GDM1 (cell line): ENCODE measurements around the gene SPOCK1.
"Not testable (repeated sequence)": the region's sequence is repeated elsewhere in the genome, so short reads cannot be mapped to it uniquely, and the experiment has no call there.

Experiments used
- DNase-seq: peaks from one replicate; lab custom pipeline; 2025; lab: John Stamatoyannopoulos, UW

Gene SPOCK1

DNA sequence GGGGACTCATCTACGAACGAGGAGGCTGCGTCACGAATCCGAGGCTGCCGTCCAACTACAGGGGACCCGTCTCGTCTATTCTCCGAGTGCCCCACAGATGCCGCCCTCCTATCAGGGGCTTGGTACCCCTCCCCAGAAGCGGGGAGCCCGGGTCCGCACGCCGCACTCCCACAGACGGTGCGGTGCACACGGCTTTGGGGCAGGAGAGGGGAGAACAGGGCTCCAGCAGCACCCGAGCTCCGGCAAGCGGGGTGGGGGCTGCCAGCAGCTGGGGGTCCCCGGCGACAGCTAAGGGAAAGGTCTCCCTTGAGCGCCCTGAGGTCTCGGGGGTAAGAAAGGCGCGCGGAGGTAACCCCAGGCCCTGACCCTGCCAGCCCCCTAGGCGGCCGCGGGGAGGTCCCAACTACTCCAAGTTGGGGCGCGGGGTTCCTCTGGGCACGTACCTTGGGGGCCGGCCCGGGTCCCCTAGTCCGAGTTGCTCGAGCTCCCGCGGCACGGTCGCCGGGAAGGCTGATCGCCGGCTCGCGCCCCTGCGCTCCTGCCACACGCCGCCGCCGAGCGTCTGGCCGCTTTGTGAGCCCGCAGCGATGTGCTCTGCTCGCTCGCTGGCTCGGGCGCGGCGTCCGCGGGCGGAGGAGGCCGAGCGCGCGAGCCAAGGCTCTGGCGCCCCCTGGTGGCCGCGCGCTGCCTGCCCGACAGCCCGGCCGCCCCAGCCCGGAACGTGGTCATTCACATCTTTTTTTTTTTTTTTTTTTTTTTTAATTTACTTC lies at the start of gene SPOCK1:
SPOCK1 (minus strand) TSS at position 591 of the 770 bp plus-strand sequence.
- DNase-seq: peak; percentile 60

DNA sequence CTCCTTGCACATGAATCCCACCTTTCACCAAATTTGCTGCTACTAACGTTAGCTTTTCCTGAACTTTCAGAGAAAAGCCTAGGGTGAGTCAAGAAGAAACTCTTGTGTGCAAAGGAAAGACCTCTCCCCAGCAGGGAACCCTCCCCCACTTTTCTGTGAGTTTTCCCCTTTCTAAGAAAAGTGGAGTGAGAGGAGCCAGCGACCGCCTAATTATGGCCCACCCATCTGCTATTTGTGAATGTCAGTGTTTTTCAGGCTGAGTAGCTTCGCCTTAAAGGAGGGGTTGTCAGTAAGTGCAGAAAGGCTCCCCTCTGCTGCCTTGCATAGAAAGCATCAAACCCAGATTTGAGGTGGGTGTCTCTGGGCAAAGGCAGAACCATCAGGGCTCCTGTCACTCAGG lies 46.8 kb upstream of the SPOCK1 start:
- no peak for DNase-seq

DNA sequence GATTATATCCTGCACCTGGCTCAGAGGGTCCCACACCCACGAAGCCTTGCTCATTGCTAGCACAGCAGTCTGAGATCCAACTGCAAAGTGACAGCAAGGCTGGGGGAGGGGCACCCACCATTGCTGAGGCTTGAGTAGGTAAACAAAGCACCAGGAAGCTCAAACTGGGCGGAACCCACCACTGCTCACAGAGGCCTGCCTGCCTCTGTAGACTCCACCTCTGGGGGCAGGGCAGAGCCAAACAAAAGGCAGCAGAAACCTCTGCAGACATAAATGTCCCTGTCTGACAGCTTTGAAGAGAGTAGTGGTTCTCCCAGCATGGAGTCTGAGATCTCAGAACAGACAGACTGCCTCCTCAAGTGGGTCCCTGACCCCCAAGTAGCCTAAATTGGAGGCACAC lies 36.3 kb upstream of the SPOCK1 start:
- not testable (repeated sequence) for DNase-seq

DNA sequence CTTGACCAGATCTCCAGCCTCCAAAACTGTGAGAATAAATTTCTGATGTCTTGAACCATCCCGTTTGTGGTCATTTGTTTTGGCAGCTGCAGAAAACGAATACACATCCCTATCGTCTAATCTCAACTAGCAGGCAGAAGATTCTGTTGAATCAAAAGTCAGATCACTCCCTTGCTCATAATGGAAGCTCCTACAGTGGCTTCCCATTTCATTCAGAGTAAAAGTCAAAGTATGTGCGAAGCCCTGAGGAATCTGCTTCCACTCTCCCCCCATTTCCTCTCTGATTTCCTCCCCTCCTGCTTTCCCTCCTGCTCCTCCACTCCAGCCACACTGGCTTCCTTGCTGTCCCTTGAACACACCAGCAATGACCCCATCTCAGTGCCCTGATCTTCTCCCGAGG lies 34.8 kb upstream of the SPOCK1 start:
- DNase-seq: no peak

DNA sequence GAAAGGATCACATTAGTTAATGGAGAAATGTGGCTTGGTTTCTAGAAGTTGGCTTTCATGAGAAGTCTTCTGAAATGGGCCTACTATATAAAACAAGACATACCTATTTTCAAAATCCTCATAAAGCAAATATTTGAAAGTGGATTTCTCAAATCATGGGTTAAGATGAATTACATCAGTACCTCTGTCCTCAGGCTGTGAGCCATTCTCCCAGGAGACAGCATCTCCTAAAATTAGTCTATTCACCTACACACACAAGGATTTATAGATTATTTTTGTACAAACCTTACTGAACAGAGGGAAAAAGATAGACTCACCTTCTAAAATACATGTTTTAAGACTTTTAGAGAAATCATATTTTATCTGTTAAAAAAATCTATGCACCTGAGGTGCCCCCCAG lies 32.1 kb upstream of the SPOCK1 start:
- no peak for DNase-seq

DNA sequence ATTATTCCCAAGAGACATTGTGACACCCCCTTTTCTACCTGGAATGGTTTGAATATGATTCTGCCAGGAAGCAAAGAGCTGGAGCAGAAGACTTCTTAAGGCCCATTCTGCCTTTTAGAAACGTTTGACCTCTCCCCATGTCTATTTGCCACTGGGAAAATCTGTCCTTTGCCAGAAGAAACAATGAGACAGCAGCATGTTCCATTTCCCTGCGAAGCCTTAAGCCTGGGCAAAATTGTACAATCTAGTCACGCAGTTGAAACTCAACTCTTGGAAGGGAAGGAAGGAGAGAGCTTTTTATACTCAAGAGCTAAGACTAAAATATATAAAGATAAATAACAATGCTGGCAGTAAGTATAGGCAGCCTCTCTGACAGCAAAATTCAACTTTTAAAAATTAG lies 22.1 kb upstream of the SPOCK1 start:
- no peak for DNase-seq

DNA sequence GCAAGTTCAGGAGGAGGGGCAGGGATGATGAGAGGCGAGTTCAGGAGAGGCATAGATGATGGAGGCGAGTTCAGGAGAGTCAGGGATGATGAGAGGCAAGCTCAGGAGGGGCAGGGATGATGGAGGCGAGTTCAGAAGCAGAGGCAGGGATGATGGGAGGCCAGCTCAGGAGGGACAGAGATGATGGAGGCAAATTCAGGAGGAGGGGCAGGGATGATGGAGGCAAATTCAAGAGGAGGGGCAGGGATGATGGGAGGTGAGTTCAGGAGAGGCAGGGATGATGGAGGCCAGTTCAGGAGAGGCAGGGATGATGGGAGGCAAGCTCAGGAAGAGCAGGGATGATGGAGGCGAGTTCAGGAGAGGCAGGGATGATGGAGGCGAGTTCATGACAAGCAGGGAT lies 17.8 kb upstream of the SPOCK1 start:
- DNase-seq: no peak

DNA sequence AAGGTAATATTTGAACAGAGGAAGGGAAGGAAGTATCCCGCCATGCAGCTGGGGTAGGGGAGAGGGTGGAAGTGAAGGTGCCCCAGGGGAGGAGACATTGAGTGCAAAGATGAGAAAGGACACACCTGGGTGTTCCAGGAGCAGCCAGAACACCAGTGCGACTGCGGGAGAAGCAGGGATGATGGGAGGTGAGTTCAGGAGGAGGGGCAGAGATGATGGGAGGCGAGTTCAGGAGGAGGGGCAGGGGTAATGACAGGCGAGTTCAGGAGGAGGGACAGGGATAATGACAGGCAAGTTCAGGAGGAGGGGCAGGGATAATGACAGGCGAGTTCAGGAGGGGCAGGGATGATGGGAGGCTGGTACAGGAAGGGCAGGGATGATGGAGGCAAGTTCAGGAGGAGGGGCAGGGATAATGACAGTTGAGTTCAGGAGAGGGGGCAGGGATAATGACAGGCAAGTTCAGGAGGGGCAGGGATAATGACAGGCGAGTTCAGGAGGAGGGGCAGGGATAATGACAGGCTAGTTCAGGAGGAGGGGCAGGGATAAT lies 17.2 kb upstream of the SPOCK1 start:
- no peak for DNase-seq

DNA sequence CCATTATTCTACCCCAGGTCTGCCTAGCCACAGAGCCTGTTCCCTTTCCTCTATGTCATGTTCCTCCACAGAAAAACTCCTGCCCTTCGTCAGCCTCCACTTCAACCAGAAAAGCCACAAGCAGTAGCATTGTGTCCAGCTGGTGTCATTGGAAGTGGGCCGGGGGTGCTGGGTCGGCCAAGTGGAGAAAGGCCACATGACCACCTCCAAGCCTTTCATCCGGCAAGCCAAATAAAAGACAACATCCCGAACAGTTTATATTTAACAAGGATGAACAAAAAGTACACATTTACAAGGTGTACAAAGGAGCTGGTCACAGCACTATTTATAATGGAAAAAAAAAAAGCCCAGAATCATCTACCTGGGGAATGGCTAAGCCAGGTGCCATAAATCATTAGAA lies 16.1 kb upstream of the SPOCK1 start:
- no peak for DNase-seq

DNA sequence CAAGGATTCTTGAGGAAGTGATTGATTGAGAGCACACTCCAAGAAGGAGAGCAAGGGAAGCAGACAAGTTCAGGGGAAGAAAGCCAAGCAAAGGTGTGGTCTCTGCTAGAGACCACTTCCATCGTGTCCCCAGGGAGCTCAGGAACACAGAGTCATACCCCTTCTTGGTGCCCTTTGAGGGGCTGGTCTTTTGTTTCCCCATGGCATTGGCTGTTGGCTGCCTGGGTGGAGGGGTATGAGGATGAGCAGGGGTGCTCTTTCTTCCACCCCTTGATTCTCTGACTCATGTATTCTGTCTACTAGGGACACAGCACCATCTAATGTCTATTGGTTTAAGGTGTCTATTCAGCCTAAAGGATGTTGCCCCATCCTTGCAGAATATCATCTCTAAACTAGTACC lies 11.5 kb upstream of the SPOCK1 start:
- DNase-seq: no peak

DNA sequence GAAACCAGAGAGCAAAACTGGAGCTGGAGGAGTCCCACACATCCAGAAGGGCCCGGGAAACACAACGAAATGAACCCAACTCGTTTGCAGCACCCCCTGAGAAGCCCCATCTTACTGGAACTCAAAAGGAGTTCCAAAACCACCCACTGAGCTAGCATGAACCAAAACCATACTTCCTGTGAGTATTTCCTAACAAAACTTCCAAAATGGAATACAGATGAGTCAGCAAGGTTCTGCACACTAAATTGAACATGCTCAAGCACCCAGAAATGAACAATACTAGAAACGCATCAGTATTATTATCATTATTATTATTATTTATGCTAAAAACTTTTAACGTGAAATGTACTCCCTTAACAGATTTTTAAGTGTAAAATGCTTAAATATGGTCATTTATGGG lies 8.0 kb upstream of the SPOCK1 start:
- DNase-seq: no peak

DNA sequence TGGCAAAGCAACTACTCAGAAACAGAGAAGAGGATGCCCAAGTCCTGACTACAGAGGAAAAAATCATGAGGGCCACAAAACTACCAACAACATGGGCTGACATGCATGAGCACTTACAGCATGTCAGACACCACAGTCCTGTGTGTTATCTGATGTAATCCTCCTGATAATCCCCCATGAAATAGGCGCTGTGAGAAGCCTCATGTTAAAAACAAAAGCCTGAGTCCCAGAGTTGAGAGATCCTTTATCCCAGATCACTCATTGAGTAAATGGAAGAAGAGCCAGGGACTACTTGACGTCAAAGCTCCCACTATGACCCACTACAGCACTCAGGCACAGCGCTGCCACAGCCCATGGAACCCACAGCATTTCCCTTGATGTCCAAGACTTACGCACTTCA lies 7.2 kb upstream of the SPOCK1 start:
- DNase-seq: no peak

DNA sequence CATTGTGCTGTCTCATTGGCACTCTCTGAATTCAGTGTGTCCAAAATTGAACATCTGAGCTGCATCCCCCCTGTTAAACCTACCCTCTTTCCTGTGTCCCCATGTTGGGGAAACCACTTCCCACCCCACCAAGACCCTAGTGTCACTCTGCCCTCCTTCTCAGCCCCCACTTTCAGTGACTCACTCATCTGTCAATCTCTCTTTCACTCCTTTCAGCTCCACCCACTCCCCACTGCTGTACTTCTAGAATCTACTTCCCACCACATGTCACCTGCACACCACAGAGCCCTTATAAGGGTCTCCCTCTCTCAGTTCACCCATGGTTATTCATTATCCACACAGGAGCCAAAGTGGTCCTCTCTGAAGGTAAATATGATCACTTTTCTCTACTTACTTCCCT lies 5.8 kb upstream of the SPOCK1 start:
- DNase-seq: no peak

DNA sequence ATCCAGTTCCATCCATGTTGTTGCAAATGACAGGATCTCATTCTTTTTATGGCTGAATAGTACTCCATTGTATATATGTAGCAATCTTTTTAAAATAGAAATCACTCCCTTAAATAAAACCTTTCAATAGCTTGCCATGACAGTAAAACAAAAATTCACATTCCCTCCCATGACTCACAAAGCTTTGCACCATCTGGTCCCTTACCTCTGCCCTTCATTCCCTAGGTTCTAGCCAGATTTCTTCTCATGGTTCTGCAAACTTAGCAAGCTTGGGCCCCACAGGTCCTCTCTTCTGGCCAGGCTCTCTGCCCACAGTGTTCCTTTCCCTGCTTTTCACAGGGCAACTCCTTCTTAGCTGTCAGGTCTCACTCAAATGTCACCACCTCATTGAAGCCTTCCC lies 4.3 kb upstream of the SPOCK1 start:
- no peak for DNase-seq

DNA sequence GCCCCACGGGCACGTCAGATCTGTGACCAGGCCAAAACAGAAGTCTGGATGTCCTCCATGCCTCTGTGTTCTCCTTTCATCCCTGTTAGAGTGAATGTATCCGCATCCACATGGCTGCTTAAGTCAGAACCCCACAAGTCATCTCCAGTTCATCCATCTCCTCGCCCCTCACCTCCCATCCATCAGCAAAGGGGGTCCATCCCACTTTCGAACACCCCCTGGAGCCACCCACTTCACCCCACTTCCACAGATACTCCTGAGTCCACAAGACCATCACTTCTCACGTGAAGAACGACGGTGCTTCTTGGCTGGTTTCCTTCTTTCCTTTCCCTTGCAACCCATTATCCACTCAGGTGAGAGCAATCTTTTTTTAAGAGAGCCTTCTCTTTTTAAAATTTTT lies 3.5 kb upstream of the SPOCK1 start:
- no peak for DNase-seq

DNA sequence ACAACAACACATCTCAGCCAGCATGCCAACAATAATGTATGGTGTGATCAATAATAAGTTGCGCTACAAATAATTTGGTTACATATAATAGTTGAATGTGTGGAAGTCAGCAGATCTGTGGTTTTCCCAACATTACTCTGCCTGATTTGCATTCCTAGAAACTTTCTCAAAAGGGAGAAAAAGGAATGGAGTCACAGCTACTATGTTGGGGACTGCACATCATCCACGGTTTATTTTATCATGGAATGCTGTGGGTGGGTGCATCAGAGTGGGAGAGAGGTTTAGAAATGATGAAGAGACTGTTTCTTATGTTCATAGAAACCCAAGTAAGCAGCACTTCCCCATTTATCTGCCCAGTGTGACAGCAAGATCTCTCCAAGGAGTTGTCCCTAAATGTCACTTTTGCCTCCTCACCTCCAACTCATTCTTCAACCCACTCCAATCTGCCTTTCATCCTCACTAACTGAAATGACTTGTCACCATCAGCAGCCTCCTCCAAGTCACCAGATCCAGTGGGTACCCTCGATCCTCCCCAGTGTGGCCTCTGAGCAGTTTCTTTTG lies 2.8 kb upstream of the SPOCK1 start:
- no peak for DNase-seq

DNA sequence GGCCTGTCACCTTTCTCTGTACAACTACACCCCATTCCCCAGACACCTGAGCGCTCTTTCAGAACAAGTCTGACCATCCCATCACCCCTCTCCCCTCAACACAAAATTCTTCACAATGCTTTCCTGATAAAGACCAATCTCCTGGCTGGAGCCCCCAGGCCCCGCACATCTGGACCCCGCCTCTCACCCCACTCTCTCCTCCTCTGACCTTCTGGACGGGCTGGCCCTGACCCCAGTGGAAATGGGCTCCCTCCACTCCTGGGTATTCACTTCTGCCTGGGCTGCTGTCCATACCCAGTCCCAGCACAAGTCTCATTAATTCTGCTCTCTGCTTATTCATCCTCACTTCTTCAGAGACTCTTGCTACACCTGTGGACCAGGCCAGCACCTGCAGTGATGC lies 2.1 kb upstream of the SPOCK1 start:
- no peak for DNase-seq

DNA sequence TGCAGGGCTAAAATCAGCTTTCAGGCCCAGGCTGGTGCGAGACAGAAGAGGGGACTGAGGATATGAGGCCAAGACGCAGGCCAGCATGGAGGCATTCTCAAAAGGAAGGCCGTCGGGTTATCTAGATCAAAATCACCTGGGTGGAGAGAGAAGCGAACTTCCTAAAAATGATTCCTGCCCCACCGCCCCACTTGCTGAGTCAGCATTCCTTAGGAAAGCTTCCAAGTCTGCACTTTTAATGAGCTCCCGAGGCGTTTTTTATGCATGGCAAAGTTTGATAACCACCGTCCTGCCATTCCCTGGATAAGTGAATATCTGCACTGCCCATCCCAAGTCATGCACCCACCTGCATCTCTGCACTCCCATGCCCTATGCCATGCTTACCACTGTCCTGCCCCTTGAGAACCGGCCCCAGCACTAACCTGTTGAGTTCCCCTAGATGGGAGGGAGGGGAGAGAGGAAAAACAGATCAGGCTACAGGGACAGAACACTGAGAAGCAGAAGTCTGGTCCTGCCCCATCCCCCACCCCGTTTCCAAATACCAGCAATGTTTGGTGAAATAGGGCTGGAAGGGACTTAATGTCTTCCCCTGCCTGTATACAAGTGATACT lies 1.6 kb upstream of the SPOCK1 start:
- no peak for DNase-seq

DNA sequence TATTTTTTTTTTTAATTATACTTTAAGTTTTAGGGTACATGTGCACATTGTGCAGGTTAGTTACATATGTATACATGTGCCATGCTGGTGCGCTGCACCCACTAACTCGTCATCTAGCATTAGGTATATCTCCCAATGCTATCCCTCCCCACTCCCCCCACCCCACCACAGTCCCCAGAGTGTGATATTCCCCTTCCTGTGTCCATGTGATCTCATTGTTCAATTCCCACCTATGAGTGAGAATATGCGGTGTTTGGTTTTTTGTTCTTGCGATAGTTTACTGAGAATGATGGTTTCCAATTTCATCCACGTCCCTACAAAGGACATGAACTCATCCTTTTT lies 351 bp upstream of the SPOCK1 start:
- not testable (repeated sequence) for DNase-seq

DNA sequence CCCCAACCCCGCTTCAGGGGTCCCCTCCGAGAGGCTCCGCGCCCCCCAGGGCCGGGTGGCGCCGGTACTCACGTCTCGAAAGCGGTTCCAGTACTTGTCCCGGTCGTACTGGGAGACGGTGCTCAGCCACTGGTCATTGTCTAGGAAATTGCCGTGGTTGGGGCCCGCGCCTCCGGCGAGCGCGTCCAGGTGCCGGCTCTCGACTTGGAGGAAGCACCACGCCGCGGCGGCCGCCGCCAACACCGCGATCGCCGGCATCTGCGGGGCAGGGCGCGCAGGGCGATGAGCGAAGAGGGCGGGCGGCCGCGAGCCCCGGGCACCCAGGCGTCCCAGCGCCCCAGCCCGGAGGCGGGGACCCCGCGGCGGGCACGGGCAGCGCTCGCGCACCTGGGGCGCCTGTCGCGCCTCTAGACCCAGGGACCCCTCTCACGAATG lies 808 bp downstream of the SPOCK1 start:
- DNase-seq: no peak

DNA sequence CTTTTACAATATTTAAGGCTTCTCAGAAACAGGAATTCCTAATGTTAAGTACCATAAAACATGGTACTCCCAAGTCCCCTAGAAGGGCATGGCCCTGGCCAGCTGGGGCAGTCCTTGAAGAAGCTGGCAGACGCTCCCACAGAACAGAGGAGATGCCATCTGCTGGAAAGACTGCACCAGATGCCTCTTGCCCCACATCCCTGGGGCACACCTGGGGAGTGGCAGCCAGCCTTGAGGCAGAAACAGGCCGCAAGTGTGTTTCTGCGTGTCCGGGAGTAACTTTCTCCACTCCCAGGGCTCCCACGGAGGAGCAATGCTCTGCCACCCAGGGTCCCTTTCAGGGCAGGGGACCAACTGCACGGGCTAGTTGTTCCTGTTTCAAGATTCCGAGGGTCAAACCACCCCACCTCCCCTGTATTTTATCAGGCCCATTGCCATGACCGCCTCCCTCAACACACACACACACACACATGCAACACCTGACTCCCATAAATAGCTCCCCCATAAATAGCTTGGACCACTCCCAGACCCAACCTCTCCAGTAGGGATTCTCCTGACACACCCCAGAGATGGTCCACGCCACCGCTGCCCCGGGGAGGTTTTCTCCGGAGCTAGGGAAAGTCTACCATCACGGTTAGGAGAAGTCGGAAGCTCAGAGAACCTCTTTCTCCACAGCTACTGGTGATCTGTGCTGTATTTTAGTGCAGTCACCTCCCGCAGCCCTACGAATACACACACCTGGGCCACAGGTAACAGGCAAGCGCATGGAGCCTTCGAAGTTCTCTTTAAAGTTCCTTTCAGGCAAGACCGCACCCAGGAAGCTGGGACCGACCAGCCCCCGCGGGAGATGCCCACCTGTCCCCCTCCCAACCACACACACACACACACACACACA lies 1.5 kb downstream of the SPOCK1 start:
- DNase-seq: no peak

DNA sequence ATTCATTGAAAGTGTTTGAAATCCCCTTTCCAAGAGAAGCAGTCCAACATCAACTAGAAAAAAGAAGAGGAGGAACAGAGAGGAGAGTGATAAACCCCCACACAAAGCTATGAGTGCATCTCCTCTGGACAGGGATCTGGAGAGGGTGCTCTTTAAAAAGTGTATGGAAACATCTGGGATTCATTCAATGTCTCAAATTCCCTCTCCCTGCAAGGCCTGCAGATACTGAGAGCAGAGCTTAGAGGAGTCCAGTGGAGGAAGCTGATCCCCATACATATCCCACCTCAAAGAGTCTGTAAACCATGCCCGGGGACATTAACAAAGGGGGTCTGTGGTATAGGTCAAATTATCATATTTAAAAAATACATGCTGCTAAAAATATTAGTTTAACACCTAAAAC lies 2.2 kb downstream of the SPOCK1 start:
- no peak for DNase-seq
